Omental fat pad (tissue), 4 donors: ENCODE results near the gene LCN2. TPM values are rescaled to one million over a fixed set of nuclear protein-coding genes. Genes with fewer than 3 reads are reported as not detected.

Experiments
- ATAC-seq: fragments of 150-250 bp; one replicate; pipeline ENCODE4 v1.9.1; 2016; ENCODE audit warnings: mild to moderate bottlenecking, moderate library complexity; ENCODE audit not compliant: low FRiP score
- DNase-seq: peaks from one replicate; pipeline ENCODE4 v3.0.0-alpha.2; 2019; ENCODE audit warnings: low spot score
- CTCF ChIP-seq, 3 donors: fragments of 450-650 bp; IDR thresholded peaks; one replicate each; pipeline ENCODE4 v1.5.1; 2016 to 2017; ENCODE audit warnings: antibody characterized with exemption in 3 of 3, mild to moderate bottlenecking in 3 of 3, moderate library complexity in 2 of 3
- total RNA-seq, 4 donors: library from RNA; depleted of rRNA; stranded (reverse); fragments of >200 nt; gene quantifications; one replicate each; pipeline ENCODE4 v1.1.0, GENCODE V29; 2016

LCN2 gene
- total RNA-seq, 4 donors from 2014 or later: 1.7 TPM; not detected in 2

GRCh38 chr9:128168731-128169308 is 19.6 kb downstream of the LCN2 start:
- ATAC-seq (no peak), DNase-seq (no peak)
- TF ChIP-seq CTCF (IDR thresholded peaks at IDR 0.05): no peak

- ATAC-seq: no peak
- no peak for DNase-seq
- TF ChIP-seq CTCF (IDR thresholded peaks at IDR 0.05): no peak
Observed at GRCh38 chr9:128169492-128169891, 20.2 kb downstream of the LCN2 start.

- TF ChIP-seq CTCF (IDR thresholded peaks at IDR 0.05): no peak
- no peak for ATAC-seq
- DNase-seq: no peak
Observed at GRCh38 chr9:128169925-128170324, 20.7 kb downstream of the LCN2 start.

- no peak for TF ChIP-seq CTCF (IDR thresholded peaks at IDR 0.05)
- no peak for ATAC-seq
- DNase-seq: no peak
Observed at GRCh38 chr9:128174062-128174461, 24.8 kb downstream of the LCN2 start.

- no peak for TF ChIP-seq CTCF (IDR thresholded peaks at IDR 0.05)
- DNase-seq: no peak
- no peak for ATAC-seq
Observed at GRCh38 chr9:128175102-128175563, 25.9 kb downstream of the LCN2 start.

- ATAC-seq (no peak), DNase-seq (no peak)
- no peak for TF ChIP-seq CTCF (IDR thresholded peaks at IDR 0.05)
Observed at GRCh38 chr9:128175726-128176125, 26.5 kb downstream of the LCN2 start.

GRCh38 chr9:128178806-128179431 is 29.7 kb downstream of the LCN2 start:
- TF ChIP-seq CTCF (IDR thresholded peaks at IDR 0.05): no peak
- no peak for DNase-seq

More at GRCh38 chr9:128178806-128179431, 29.7 kb downstream of the LCN2 start:
- ATAC-seq: no peak
